GM23338 (cell line): ENCODE measurements around the gene UNK.

Experiments
- EZH2 ChIP-seq: fragments of 200-600 bp; sonication (generic); IDR thresholded peaks from one replicate; pipeline ENCODE4 v1.8.0; 2017; ENCODE audit warnings: antibody characterized with exemption, mild to moderate bottlenecking, low read depth; ENCODE audit not compliant: unreplicated experiment
- EZH2phosphoT487 ChIP-seq: fragments of 200-600 bp; sonication (generic); IDR thresholded peaks from one replicate; pipeline ENCODE4 v1.8.1; 2018; ENCODE audit warnings: antibody characterized with exemption; ENCODE audit not compliant: unreplicated experiment
- POLR2AphosphoS5 ChIP-seq: IDR thresholded peaks from 2 replicates; pipeline ENCODE4 v1.6.1; 2016; ENCODE audit warnings: antibody characterized with exemption, low read depth
- STAT1 ChIP-seq: IDR thresholded peaks from one replicate; pipeline ENCODE4 v1.6.1; 2016; ENCODE audit warnings: antibody characterized with exemption; ENCODE audit not compliant: unreplicated experiment
- TF ChIP-seq, protein P1 (sequence below), 2 experiments: fragments of 200-600 bp in 1 of 2; sonication (generic) in 1 of 2; conservative IDR thresholded peaks; 2 replicates each; pipeline versions ENCODE4 v1.5.1 to v1.6.1; 2016 to 2017; ENCODE audit warnings: antibody characterized with exemption in 2 of 2, low read depth in 2 of 2, mild to moderate bottlenecking in 2 of 2, moderate library complexity in 1 of 2

GRCh38 chr17:75773121-75773807 is 11.3 kb upstream of the UNK start:
- TF ChIP-seq, protein P1, sequence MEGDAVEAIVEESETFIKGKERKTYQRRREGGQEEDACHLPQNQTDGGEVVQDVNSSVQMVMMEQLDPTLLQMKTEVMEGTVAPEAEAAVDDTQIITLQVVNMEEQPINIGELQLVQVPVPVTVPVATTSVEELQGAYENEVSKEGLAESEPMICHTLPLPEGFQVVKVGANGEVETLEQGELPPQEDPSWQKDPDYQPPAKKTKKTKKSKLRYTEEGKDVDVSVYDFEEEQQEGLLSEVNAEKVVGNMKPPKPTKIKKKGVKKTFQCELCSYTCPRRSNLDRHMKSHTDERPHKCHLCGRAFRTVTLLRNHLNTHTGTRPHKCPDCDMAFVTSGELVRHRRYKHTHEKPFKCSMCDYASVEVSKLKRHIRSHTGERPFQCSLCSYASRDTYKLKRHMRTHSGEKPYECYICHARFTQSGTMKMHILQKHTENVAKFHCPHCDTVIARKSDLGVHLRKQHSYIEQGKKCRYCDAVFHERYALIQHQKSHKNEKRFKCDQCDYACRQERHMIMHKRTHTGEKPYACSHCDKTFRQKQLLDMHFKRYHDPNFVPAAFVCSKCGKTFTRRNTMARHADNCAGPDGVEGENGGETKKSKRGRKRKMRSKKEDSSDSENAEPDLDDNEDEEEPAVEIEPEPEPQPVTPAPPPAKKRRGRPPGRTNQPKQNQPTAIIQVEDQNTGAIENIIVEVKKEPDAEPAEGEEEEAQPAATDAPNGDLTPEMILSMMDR (conservative IDR thresholded peaks at IDR 0.05; ENCODE audit: low read depth in 2 of 2), result peak in 1 of 2 experiments; percentile 21; a peak in 1 of 4 replicates
- TF ChIP-seq EZH2 (no peak), EZH2phosphoT487 (no peak), POLR2AphosphoS5 (no peak), STAT1 (no peak)
